ENCODE measurements around the gene KRTAP10-4. TPM values are rescaled to one million over a fixed set of nuclear protein-coding genes. Genes with fewer than 3 reads are reported as not detected.

The KRTAP10-4 gene
- not detected in 2 replicates for total RNA-seq

GRCh38 chr21:44573630-44574456 lies at the start of gene KRTAP10-4:
TSS of gene KRTAP10-4 (plus strand) at chr21:44573729. CDS start at chr21:44573759, 30 bp downstream.

DNA sequence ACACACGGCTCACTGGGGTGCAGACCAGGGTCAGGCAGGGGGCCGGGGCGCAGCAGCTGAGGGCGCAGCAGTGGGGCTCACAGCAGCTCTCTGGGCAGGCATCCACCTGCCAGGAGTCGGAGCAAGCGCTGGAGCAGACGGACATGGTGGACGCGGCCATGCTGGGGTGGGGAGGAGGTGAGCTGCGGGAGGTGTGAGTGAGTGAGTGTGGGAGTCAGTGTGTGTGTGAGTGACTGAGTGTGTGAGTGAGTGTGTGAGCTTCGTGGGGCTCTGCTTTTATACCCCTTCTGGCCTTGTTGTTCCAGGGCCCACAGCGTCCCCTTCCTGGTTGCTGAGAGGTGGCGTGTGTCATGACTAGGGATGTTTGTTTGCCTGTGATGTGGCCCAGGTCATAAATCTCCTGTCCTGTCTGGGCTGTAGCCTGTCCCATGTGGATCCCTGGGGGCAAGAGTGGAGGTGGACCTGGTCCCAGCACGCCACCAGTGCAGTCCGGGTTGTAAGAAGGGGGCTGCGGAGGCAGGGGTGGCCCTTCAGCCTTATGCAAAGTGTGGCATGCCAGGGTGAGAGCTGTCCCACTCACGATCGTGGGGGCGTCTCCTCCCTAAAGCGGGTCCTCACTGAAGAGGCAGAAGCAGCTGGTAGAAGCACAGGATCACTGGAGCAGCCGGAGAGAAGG lies 33.4 kb upstream of the KRTAP10-4 start, which contains the start of gene KRTAP10-1:
Gene KRTAP10-1 (minus strand): TSS at position 205 of the 676 bp plus-strand sequence. CDS start 45 bp downstream, at position 160.

DNA sequence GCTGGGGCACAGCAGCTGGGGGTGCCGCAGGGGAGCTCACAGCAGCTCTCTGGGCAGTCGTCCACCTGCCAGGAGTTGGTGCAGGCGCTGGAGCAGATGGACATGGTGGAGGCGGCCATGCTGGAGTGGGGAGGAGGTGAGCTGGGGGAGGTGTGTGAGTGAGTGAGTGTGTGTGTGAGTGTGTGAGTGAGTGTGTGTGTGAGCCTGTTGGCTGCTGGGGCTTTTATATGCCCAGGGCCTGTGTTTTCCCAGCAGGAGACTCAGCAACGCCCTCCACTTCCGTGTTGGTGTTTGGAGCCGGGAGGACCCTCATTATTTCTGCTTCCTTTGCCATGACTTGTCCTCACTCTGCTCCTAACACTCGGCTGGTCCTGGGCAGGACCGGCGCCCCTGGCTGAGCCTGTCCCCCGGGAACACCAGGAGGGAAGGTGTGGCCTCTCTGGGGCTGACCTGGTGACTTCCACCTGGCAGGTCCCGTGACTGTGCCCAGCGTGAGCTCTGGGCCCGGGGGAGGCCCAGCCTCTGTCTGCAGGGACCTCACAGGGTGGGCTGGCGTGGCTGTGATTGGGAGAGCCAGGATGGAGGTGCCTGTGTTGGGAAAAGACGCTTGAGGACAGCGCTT lies 22.1 kb upstream of the KRTAP10-4 start, which contains the start of gene KRTAP10-2:
Gene KRTAP10-2 (minus strand): TSS at position 166 of the 622 bp plus-strand sequence. CDS start 47 bp downstream, at position 119.

DNA sequence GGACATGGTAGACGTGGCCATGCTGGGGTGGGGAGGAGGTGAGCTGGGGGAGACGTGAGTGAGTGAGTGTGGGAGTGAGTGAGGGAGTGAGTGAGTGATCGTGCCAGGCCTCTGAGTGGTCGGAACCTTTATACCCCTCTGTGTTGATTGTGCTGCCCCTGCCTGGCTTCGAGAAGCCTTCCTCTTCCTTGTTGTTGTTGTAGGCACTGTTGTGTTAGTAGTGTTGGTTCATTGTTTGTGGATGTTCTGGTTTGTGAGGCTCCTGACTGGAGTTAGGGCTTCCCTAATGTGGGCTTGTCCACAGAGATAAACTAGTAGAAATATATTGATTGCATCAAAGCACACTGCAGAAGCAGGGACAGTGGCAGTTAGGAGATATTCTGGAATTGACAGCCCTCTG lies 14.8 kb upstream of the KRTAP10-4 start, which contains the start of gene KRTAP10-3:
Gene KRTAP10-3 (minus strand): TSS at position 101 of the 400 bp plus-strand sequence. CDS start 80 bp downstream, at position 21.

GRCh38 chr21:44580231-44580821 lies 6.8 kb downstream of the KRTAP10-4 start, which contains the start of gene KRTAP10-5:
TSS of gene KRTAP10-5 (minus strand) at chr21:44580604. CDS start at chr21:44580578, 26 bp downstream.

GRCh38 chr21:44592446-44593311 lies 19.1 kb downstream of the KRTAP10-4 start, which contains the start of gene KRTAP10-6:
TSS of gene KRTAP10-6 (minus strand) at chr21:44592505. CDS start at chr21:44592484, 21 bp downstream.

GRCh38 chr21:44600118-44600978 lies 26.8 kb downstream of the KRTAP10-4 start, which contains the start of gene KRTAP10-7:
TSS of gene KRTAP10-7 (plus strand) at chr21:44600597. CDS start at chr21:44600622, 25 bp downstream.

GRCh38 chr21:44612029-44612486 lies 38.5 kb downstream of the KRTAP10-4 start, which contains the start of gene KRTAP10-8:
TSS of gene KRTAP10-8 (plus strand) at chr21:44612079. CDS start at chr21:44612101, 22 bp downstream.

Other genes with a start within 250 kb of the KRTAP10-4 start
- 13.4 and 15.6 TPM in 2 replicates for gene CFAP410, start 234.3 kb upstream of the KRTAP10-4 start, total RNA-seq
- gene TRPM2, start 220.1 kb upstream of the KRTAP10-4 start, total RNA-seq: under 0.01 TPM in 1 of 2 replicates, not detected in the other
- 0.13 and 0.25 TPM in 2 replicates for gene LRRC3, start 118.2 kb upstream of the KRTAP10-4 start, total RNA-seq
- gene KRTAP10-1, start 33.5 kb upstream of the KRTAP10-4 start, total RNA-seq: not detected in 2 replicates
- not detected in 2 replicates for gene KRTAP10-2, start 22.2 kb upstream of the KRTAP10-4 start, total RNA-seq
- gene KRTAP10-3, start 14.9 kb upstream of the KRTAP10-4 start, total RNA-seq: not detected in 2 replicates
- not detected in 2 replicates for gene KRTAP10-5, start 6.9 kb downstream of the KRTAP10-4 start, total RNA-seq
- gene KRTAP10-6, start 18.8 kb downstream of the KRTAP10-4 start, total RNA-seq: not detected in 2 replicates
- not detected in 2 replicates for gene KRTAP10-7, start 26.9 kb downstream of the KRTAP10-4 start, total RNA-seq
- not detected in 2 replicates for gene KRTAP10-8, start 38.4 kb downstream of the KRTAP10-4 start, total RNA-seq
- gene KRTAP10-9, start 53.4 kb downstream of the KRTAP10-4 start, total RNA-seq: not detected in 2 replicates
- not detected in 2 replicates for gene KRTAP10-10, start 63.6 kb downstream of the KRTAP10-4 start, total RNA-seq
- gene KRTAP10-11, start 72.7 kb downstream of the KRTAP10-4 start, total RNA-seq: not detected in 2 replicates
- not detected in 2 replicates for gene KRTAP12-4, start 80.9 kb downstream of the KRTAP10-4 start, total RNA-seq
- not detected in 2 replicates for gene KRTAP12-3, start 84.2 kb downstream of the KRTAP10-4 start, total RNA-seq
- gene KRTAP12-2, start 93.2 kb downstream of the KRTAP10-4 start, total RNA-seq: not detected in 2 replicates
- gene KRTAP12-1, start 108.4 kb downstream of the KRTAP10-4 start, total RNA-seq: not detected in 2 replicates
- gene KRTAP10-12, start 123.4 kb downstream of the KRTAP10-4 start, total RNA-seq: not detected in 2 replicates
- gene TSPEAR, start 137.8 kb downstream of the KRTAP10-4 start, total RNA-seq: not detected in 2 replicates
- 68.0 and 76.8 TPM in 2 replicates for gene UBE2G2, start 228.1 kb downstream of the KRTAP10-4 start, total RNA-seq
- gene SUMO3, start 244.3 kb downstream of the KRTAP10-4 start, total RNA-seq: 86.3 and 90.5 TPM in 2 replicates